Lower lobe of right lung (tissue), 2 donors: ENCODE measurements around the gene CACNG7. TPM values are rescaled to one million over a fixed set of nuclear protein-coding genes. Genes with fewer than 3 reads are reported as not detected.

Source experiments
- ATAC-seq, 2 donors: fragments of 200-7000 bp; cut with Tn5 transposase; one replicate each; pipeline ENCODE4 v1.9.1; 2020 to 2022; ENCODE audit warnings: mild to moderate bottlenecking in 2 of 2, moderate library complexity in 2 of 2
- DNase-seq: peaks from one replicate; pipeline ENCODE4 v3.0.0-alpha.2; 2020
- H3K27ac ChIP-seq: fragments of 200-600 bp; one replicate; pipeline ENCODE4 v1.8.0; 2022
- H3K27me3 ChIP-seq: fragments of 200-600 bp; one replicate; pipeline ENCODE4 v1.8.0; 2022; ENCODE audit warnings: low read depth
- H3K36me3 ChIP-seq: fragments of 200-600 bp; one replicate; pipeline ENCODE4 v1.8.0; 2022; ENCODE audit warnings: mild to moderate bottlenecking
- H3K4me1 ChIP-seq: fragments of 200-600 bp; one replicate; pipeline ENCODE4 v1.8.0; 2022
- H3K4me3 ChIP-seq: fragments of 200-600 bp; one replicate; pipeline ENCODE4 v1.8.0; 2022; ENCODE audit warnings: mild to moderate bottlenecking
- H3K9me3 ChIP-seq: fragments of 200-600 bp; one replicate; pipeline ENCODE4 v1.8.0; 2022
- CTCF ChIP-seq: fragments of 200-600 bp; IDR thresholded peaks from one replicate; pipeline ENCODE4 v1.8.0; 2022; ENCODE audit warnings: antibody characterized with exemption, mild to moderate bottlenecking
- intact Hi-C: fragments of 100-400 bp; cut with DNase I; formaldehyde crosslinking; loops from one replicate; pipeline ENCODE4 v1.11.0; 2022
- total RNA-seq: library from RNA; stranded (reverse); fragmentation: NEBNext Ultra II Directional; extraction: Animal tissue kit (Norgen Biotek cat#: 25700); gene quantifications from one replicate; pipeline ENCODE4 v1.2.1, GENCODE V29; 2021
- donor health status: DM: no; HTN: yes; CAD: no; lungs with severe emphysema.

Gene CACNG7
- total RNA-seq, 1 donor from 2014 or later = not detected

GRCh38 chr19:53978975-53979801, 70.1 kb downstream of the CACNG7 start:
- no peak for TF ChIP-seq CTCF
- no peak overlapping the region for H3K27ac ChIP-seq
- H3K4me1 ChIP-seq = peaks cover 17% of the 10 kb centered on the region
- H3K36me3 ChIP-seq = no peaks in the 10 kb centered on the region
- intact Hi-C loops = no loop called here
- H3K27me3 ChIP-seq = peaks cover 79% of the 10 kb centered on the region
- no peak for DNase-seq
- no peak for ATAC-seq
- H3K9me3 ChIP-seq = no peaks in the 10 kb centered on the region
- H3K4me3 ChIP-seq = peak overlapping the region; percentile 35

GRCh38 chr19:53980539-53981375, 71.7 kb downstream of the CACNG7 start:
- Histone ChIP-seq H3K27me3 (peaks cover 69% of the 10 kb centered on the region), H3K4me1 (peaks cover 17% of the 10 kb centered on the region), H3K9me3 (no peaks in the 10 kb centered on the region), H3K36me3 (no peaks in the 10 kb centered on the region), H3K27ac (no peak overlapping the region), H3K4me3 (peak overlapping the region; percentile 35)
- ATAC-seq (peak in 1 of 2 donors; percentile 8), DNase-seq (no peak)
- no peak for TF ChIP-seq CTCF
- intact Hi-C loops = no loop called here

GRCh38 chr19:53981376-53981951, 72.4 kb downstream of the CACNG7 start:
- H3K4me1 ChIP-seq = peaks cover 17% of the 10 kb centered on the region
- intact Hi-C loops = no loop called here
- no peak for TF ChIP-seq CTCF
- no peak overlapping the region for H3K4me3 ChIP-seq
- H3K9me3 ChIP-seq = no peaks in the 10 kb centered on the region
- DNase-seq (no peak), ATAC-seq (no peak)
- no peak overlapping the region for H3K27ac ChIP-seq
- H3K36me3 ChIP-seq = no peaks in the 10 kb centered on the region
- H3K27me3 ChIP-seq = peaks cover 62% of the 10 kb centered on the region

- H3K4me3 ChIP-seq = peak overlapping the region; percentile 39
- no peak overlapping the region for H3K27ac ChIP-seq
- DNase-seq (no peak), ATAC-seq (no peak)
- peaks cover 58% of the 10 kb centered on the region for H3K27me3 ChIP-seq
- peaks cover 17% of the 10 kb centered on the region for H3K4me1 ChIP-seq
- no peaks in the 10 kb centered on the region for H3K9me3 ChIP-seq
- H3K36me3 ChIP-seq = no peaks in the 10 kb centered on the region
- intact Hi-C loops = no loop called here
- TF ChIP-seq CTCF = no peak
Measured at GRCh38 chr19:53982001-53982451, 72.9 kb downstream of the CACNG7 start.

GRCh38 chr19:53982611-53983010, 73.5 kb downstream of the CACNG7 start:
- Histone ChIP-seq H3K36me3 (no peaks in the 10 kb centered on the region), H3K4me1 (peaks cover 15% of the 10 kb centered on the region), H3K4me3 (peak overlapping the region; percentile 28), H3K27ac (no peak overlapping the region), H3K27me3 (peaks cover 57% of the 10 kb centered on the region), H3K9me3 (no peaks in the 10 kb centered on the region)
- TF ChIP-seq CTCF = no peak
- DNase-seq (peak; percentile 55), ATAC-seq (no peak)
- intact Hi-C loops = no loop called here
